GM13977 (cell line): ENCODE measurements around the gene ARL3.
"Not testable (repeated sequence)": the region's sequence is repeated elsewhere in the genome, so short reads cannot be mapped to it uniquely, and the experiment has no call there.

Experiments used
- DNase-seq: peaks from one replicate; pipeline ENCODE4 v3.0.0; 2012; ENCODE audit warnings: low spot score
- in situ Hi-C: fragments of 300-500 bp; cut with MboI; formaldehyde crosslinking; loops from one replicate; pipeline ENCODE4 v1.12.0; 2022; ENCODE audit warnings: low sequenced_read_pairs, low pct_unique_long_range_greater_than_20kb, mixed read lengths, inconsistent platforms; ENCODE audit not compliant: unreplicated experiment
- TF ChIP-seq, protein P1 (sequence below): IDR thresholded peaks from 2 replicates; pipeline ENCODE4 v1.5.1; 2012; ENCODE audit warnings: mild to moderate bottlenecking, control low read depth; ENCODE audit not compliant: insufficient read depth; ENCODE audit errors: extremely low read depth, missing control alignments

The ARL3 gene

DNA sequence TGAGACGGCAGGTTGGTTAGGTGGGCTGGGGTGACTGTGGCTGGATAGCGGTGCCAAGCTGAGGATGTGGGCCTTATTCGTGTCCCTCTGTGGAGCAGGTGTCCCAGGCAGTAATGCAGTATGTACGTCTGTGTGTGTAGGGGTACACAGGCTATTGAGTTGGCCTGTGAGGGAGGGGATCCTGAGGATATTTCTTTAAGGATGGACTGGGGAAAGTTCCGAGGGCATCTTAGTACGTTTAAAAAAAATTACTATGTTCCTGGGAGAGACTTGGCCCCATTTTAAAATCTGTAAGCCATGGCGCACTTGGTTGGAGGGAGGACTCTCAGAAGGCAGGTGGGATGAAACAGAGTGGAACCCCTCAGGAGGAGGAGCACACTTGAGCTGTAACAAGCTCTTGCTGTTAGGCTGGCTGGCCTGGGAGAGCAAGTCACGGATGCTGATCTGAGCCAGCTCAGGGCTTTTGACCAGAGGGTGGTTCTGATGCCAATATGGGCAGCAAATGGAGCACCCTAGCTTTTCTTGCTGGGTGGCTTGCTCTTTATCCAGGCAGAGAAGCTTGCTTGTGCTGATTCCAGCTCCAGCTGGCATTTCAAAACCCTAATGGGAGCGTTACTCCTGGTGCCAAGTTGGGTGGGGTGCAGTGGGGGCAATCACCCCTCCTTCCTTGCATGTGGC lies 30.3 kb upstream of the ARL3 start:
- in situ Hi-C loops, result no loop called here
- TF ChIP-seq, protein P1, sequence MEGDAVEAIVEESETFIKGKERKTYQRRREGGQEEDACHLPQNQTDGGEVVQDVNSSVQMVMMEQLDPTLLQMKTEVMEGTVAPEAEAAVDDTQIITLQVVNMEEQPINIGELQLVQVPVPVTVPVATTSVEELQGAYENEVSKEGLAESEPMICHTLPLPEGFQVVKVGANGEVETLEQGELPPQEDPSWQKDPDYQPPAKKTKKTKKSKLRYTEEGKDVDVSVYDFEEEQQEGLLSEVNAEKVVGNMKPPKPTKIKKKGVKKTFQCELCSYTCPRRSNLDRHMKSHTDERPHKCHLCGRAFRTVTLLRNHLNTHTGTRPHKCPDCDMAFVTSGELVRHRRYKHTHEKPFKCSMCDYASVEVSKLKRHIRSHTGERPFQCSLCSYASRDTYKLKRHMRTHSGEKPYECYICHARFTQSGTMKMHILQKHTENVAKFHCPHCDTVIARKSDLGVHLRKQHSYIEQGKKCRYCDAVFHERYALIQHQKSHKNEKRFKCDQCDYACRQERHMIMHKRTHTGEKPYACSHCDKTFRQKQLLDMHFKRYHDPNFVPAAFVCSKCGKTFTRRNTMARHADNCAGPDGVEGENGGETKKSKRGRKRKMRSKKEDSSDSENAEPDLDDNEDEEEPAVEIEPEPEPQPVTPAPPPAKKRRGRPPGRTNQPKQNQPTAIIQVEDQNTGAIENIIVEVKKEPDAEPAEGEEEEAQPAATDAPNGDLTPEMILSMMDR, result no peak
- DNase-seq, result no peak

- TF ChIP-seq, protein P1, result no peak
- in situ Hi-C loops, result no loop called here
- DNase-seq, result peak; percentile 93
These were observed 29.6 kb upstream of the ARL3 start, which contains the start of gene WBP1L for GRCh38 chr10:102743588-102744373. Gene WBP1L (plus strand): TSS chr10:102743948. CDS start chr10:102744054, 106 bp downstream.

GRCh38 chr10:102743078-102743587 lies 28.9 kb upstream of the ARL3 start:
- TF ChIP-seq, protein P1, result no peak
- DNase-seq, result no peak
- in situ Hi-C loops, result no loop called here

GRCh38 chr10:102742313-102742712 lies 28.1 kb upstream of the ARL3 start:
- DNase-seq, in situ Hi-C loops: not testable (repeated sequence)

GRCh38 chr10:102741726-102742237 lies 27.6 kb upstream of the ARL3 start:
- in situ Hi-C loops, result no loop called here
- no peak for DNase-seq
- TF ChIP-seq, protein P1, result no peak

DNA sequence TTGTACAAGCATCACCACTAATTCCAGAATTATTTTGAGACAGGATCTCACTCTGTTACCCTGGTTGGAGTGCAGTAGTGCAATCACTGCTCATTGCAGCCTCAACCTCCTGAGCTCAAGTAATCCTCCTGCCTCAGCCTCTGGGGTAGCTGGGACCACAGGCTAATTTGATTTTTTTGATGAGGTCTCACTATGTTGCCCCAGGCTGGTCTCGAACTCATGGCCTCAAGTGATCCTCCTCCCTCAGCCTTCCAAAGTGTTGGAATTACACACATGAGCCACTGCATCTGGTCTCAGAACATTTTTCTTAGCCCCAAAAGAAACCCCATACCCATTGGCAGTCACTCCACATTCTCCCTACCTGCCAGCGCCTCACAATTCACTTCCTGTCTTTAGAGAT lies 26.0 kb upstream of the ARL3 start:
- in situ Hi-C loops, result no loop called here
- DNase-seq, result no peak

More for the DNA sequence above, 26.0 kb upstream of the ARL3 start:
- TF ChIP-seq, protein P1, result no peak
